AG09319 (cell line): ENCODE data around the gene SMIM33.
"Not testable (repeated sequence)": the region's sequence is repeated elsewhere in the genome, so short reads cannot be mapped to it uniquely, and the experiment has no call there.

Experiments
- DNase-seq: peaks from one replicate; pipeline ENCODE4 v3.0.0-alpha.2; 2010; ENCODE audit warnings: low read depth; ENCODE audit errors: extremely low read depth
- TF ChIP-seq, protein P1 (sequence below): IDR thresholded peaks from 2 replicates; pipeline ENCODE4 v1.5.1; 2011; ENCODE audit warnings: low read depth, mild to moderate bottlenecking, inconsistent platforms, low read length, moderate library complexity

Gene SMIM33

DNA sequence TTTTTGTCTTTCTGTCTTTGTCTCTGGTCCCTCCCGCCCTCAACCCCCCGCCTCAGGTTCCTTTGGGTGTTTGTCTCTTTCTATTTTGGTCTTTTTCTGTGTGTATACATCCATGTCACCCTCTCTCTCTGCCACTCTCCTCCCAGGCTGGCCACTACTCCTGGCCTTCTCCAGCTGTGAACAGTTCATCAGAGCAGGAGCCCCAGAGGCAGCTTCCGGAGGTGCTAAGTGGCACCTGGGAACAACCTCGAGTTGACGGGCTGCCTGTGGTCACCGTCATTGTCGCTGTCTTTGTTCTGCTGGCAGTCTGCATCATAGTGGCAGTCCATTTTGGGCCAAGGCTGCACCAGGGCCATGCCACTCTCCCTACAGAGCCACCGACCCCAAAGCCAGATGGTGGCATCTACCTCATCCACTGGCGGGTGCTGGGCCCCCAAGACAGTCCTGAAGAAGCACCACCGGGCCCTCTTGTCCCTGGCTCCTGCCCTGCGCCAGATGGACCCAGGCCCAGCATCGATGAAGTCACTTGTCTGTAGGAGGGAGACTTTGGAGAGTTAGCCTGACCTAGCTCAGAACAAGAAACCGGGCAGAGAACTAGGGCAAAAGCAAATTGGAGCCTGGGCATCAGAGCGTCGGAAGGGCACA lies 1.7 kb downstream of the SMIM33 start:
- DNase-seq, result no peak
- TF ChIP-seq, protein P1, sequence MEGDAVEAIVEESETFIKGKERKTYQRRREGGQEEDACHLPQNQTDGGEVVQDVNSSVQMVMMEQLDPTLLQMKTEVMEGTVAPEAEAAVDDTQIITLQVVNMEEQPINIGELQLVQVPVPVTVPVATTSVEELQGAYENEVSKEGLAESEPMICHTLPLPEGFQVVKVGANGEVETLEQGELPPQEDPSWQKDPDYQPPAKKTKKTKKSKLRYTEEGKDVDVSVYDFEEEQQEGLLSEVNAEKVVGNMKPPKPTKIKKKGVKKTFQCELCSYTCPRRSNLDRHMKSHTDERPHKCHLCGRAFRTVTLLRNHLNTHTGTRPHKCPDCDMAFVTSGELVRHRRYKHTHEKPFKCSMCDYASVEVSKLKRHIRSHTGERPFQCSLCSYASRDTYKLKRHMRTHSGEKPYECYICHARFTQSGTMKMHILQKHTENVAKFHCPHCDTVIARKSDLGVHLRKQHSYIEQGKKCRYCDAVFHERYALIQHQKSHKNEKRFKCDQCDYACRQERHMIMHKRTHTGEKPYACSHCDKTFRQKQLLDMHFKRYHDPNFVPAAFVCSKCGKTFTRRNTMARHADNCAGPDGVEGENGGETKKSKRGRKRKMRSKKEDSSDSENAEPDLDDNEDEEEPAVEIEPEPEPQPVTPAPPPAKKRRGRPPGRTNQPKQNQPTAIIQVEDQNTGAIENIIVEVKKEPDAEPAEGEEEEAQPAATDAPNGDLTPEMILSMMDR, result no peak

DNA sequence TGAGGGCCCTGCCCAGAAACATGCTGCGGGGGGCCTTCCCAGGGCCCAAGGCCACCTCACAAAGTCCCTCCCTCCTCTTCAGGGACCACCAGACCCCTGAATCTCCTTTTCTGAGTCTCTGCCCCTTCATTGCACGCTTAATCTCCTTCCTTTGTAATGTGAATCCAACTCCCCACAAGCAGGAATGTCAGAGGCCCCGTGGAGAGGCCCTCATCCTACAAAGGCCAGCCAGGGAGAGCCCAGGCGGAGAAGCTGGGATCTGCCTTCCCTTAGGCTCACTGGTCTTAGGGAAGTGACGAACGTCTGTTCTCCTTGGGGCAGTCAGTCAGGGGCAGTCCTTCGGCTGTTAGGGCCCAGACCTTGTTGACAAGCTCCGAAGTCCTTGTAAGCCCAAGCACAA lies 2.3 kb downstream of the SMIM33 start:
- DNase-seq, result no peak
- TF ChIP-seq, protein P1, result no peak

DNA sequence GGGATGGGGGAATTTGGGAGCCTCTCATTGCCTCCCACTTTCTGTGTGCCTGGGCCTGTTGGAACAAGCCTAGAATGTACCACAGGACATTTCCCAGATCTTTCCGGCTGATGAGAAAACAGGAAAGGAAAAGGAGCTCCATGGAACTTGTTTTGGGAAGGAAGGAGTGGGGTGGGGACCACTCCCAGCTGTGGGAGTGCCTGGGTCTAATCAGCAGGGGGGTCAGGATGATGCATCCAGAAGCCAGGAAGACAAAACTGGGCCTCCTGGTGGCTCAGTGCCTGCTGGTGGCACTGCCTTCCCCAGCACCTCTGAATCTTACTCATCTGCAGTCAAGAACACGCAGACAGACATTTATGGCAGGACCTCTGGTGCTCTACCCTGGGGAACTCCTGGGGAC lies 2.8 kb downstream of the SMIM33 start:
- no peak for DNase-seq

DNA sequence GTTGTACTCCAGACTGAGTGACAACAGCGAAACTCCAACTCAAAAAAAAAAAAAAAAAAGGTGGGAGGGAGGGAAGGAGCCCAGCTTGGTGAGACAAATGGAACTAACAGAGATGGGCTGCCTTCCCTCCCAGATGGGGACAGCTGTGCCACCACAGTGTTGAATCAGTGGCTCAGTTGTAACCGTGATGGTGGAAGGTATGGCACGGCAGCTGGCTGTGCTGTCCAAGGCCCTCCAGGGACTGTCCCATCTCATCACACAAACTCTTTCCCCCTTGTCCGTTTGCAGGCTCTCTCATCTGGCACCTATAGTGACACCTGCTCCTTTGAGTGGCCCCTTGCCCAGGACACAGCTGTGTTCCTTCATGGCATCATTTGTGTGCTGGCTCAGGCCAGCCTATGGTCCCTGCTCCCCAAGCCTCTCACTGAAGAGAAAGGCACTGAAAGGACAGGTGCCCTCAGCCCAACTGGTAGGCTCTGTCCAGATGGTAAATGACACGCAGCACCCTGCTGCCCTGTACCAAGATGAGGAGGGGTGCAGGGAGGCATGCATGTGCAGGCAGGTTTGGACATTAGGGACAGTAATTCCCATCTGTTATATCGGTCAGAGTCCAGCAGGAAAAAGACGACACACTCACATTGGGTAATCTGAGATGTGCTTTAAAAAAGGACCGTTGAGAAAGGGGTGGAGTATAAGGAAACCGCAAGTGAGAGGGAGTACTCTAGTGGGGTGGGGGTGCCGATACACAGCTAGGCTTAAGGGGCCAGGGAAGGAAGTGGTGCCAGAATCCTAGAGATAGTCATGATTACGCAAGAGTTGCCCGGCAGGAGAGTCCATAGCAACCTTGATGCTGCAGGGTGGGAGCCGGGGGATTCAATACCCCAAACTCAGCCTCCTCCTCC lies 4.3 kb downstream of the SMIM33 start:
- DNase-seq, result peak; percentile 68
- TF ChIP-seq, protein P1, result no peak

More for the DNA sequence above, 2.8 kb downstream of the SMIM33 start:
- TF ChIP-seq, protein P1, result no peak; the same call in 1 of the 2 replicates

DNA sequence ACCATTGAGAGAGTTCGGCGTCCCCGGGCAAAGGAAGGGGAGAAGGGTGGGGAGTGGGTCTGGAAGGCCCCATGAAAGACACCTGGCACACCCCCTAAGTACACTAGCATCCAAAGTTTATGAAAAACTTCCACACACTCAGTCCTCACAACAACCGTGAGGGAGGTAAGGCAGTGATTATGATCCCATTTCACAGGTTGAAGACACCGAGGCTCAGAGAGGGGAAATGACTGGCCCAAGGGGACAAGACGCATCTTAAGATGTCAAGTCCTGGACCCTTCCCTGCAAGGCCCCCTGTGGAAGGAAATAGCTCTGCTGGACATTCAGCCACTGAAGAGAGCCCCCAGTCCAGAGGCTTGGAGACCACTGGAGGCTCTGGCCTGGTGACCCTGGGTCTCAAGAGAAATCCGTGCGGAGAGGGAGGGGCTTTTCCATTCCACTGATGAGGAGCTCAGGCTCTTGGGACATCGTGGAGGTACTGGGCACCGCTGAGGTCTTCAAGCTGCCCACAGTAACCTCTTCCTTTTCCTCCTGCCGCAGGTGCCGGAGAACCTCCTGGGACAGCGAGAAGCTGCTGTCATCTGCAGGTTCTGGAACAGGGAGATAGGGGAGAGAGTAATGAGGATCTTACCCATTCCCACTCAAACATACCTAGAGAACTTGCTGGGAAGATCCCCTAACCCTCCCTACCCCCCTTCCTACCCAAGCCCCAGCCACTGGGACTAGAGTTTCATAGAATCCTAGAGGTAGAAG lies 5.2 kb downstream of the SMIM33 start:
- no peak for DNase-seq
- TF ChIP-seq, protein P1, result no peak

DNA sequence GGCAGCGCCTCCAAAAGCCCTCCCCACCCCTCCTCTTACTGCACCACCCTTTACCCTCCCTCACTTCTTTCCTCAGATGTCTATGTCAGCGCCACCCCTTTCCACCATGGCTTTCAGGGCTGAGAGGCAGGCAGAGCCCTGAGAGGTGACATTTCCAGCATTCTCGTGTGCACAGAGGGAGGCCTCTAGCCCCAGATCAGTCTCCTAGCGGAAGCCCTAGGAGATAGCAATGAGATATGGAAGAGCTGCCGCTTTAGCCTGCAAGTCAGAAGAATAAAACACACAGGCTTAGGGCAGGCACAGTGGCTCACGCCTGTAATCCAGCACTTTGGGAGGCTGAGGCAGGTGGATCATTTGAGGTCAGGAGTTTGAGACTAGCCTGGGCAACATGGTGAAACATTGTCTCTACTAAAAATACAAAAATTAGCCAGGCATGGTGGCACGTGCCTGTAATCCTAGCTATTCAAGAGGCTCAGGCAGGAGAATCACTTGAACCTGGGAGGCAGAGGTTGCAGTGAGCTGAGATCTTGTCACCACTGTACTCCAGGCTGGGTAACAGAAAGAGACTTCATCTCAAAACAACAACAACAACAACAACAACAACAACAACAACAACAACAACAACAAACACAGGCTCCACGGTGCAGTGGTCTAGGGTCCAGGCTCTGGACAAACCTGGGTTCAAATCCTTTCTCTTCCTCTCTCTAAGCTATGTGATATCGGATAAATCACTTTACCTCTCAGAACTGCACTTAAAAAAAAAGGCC lies 8.0 kb downstream of the SMIM33 start:
- not testable (repeated sequence) for DNase-seq

DNA sequence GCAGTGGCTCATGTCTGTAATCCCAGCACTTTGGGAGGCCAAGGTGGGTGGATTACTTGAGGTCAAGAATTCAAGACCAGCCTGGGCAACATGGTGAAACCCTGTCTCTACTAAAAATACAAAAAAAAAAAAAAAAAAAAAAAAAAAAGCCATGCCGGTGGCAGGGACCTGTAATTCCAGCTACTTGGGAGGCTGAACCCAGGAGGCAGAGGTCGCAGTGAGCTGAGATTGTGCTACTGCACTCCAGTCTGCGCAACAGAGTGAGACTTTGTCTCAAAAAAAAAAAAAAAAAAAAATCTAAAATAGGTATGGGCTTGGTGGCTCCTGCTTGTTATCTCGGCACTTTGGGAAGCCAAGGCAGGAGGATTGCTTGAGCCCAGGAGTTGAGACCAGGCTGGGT lies 8.9 kb downstream of the SMIM33 start:
- DNase-seq, result not testable (repeated sequence)

DNA sequence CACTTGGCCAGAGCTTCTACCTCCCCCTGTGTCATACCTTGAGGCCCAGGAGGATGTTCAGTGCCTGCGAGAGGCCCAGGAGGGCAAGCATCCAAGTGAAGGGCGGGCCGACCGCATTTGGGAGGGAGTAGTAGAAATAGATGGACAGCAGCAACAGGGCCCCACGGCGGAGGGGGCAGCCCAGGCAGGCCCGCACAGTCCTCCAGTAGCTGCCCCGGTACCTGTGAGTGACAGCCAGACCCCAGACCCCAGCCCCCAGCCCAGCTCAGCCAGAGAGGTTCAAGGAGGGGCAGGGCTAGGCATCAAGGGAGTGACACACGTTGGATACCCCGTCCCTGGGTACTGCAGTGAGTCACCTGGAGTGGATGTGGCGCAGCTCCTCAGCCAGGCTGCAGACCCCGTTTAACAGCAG lies 10.3 kb downstream of the SMIM33 start:
- DNase-seq, result no peak

More for the DNA sequence above, 10.3 kb downstream of the SMIM33 start:
- TF ChIP-seq, protein P1, result no peak
